Measurements from ENCODE around the gene MYO1D. TPM values are rescaled to one million over a fixed set of nuclear protein-coding genes. Genes with fewer than 3 reads are reported as not detected.

Gene MYO1D
- total RNA-seq, 1 donor from 2014 or later = 5.5 TPM

GRCh38 chr17:32464374-32464773 lies 412.6 kb downstream of the MYO1D start:
- no peak for DNase-seq
- intact Hi-C loops (cut with micrococcal nuclease) = loop anchor here (5.0 kb wide), 1 partner anchor 293 kb away; no protein-coding TSS in a partner anchor
- Histone ChIP-seq H3K9me3 (replicated peaks) (no peaks in the 10 kb centered on the region), H3K27ac (replicated peaks) (no peak overlapping the region), H3K4me1 (peaks cover 21% of the 10 kb centered on the region), H3K4me3 (no peak overlapping the region), H3K27me3 (ENCODE audit: low read depth) (no peaks in the 10 kb centered on the region), H3K36me3 (peaks cover 89% of the 10 kb centered on the region)
- TF ChIP-seq CTCF (IDR thresholded peaks at IDR 0.05; ENCODE audit: borderline replicate concordance) = no peak

GRCh38 chr17:32463304-32463703 lies 413.6 kb downstream of the MYO1D start:
- H3K27me3 ChIP-seq (ENCODE audit: low read depth) = no peaks in the 10 kb centered on the region
- DNase-seq = no peak
- H3K9me3 ChIP-seq (replicated peaks) = no peaks in the 10 kb centered on the region
- no peak overlapping the region for H3K4me3 ChIP-seq
- H3K27ac ChIP-seq (replicated peaks) = no peak overlapping the region
- peaks cover 15% of the 10 kb centered on the region for H3K4me1 ChIP-seq
- intact Hi-C loops (cut with micrococcal nuclease) = loop anchor here (5.0 kb wide), 1 partner anchor 294 kb away; no protein-coding TSS in a partner anchor
- peaks cover 90% of the 10 kb centered on the region for H3K36me3 ChIP-seq
- no peak for TF ChIP-seq CTCF (IDR thresholded peaks at IDR 0.05; ENCODE audit: borderline replicate concordance)

GRCh38 chr17:32461853-32462617 lies 414.9 kb downstream of the MYO1D start:
- Histone ChIP-seq H3K4me3 (no peak overlapping the region), H3K27me3 (ENCODE audit: low read depth) (no peaks in the 10 kb centered on the region), H3K9me3 (replicated peaks) (no peaks in the 10 kb centered on the region), H3K27ac (replicated peaks) (no peak overlapping the region), H3K36me3 (peaks cover 90% of the 10 kb centered on the region), H3K4me1 (peaks cover 18% of the 10 kb centered on the region)
- no peak for DNase-seq
- peak; percentile 58 for TF ChIP-seq CTCF (IDR thresholded peaks at IDR 0.05; ENCODE audit: borderline replicate concordance)
- intact Hi-C loops (cut with micrococcal nuclease) = loop anchor here (5.0 kb wide), 1 partner anchor 295 kb away; no protein-coding TSS in a partner anchor

GRCh38 chr17:32461498-32461852 lies 415.4 kb downstream of the MYO1D start:
- H3K4me3 ChIP-seq = no peak overlapping the region
- TF ChIP-seq CTCF (IDR thresholded peaks at IDR 0.05; ENCODE audit: borderline replicate concordance) = no peak
- peaks cover 90% of the 10 kb centered on the region for H3K36me3 ChIP-seq
- peaks cover 18% of the 10 kb centered on the region for H3K4me1 ChIP-seq
- intact Hi-C loops (cut with micrococcal nuclease) = loop anchor here (5.0 kb wide), 1 partner anchor 296 kb away; no protein-coding TSS in a partner anchor
- DNase-seq = no peak
- no peaks in the 10 kb centered on the region for H3K27me3 ChIP-seq (ENCODE audit: low read depth)
- no peaks in the 10 kb centered on the region for H3K9me3 ChIP-seq (replicated peaks)
- H3K27ac ChIP-seq (replicated peaks) = no peak overlapping the region

- peaks cover 91% of the 10 kb centered on the region for H3K36me3 ChIP-seq
Measured at GRCh38 chr17:32460054-32460453, 416.9 kb downstream of the MYO1D start.

More at GRCh38 chr17:32460054-32460453, 416.9 kb downstream of the MYO1D start:
- H3K9me3 ChIP-seq (replicated peaks) = no peaks in the 10 kb centered on the region
- intact Hi-C loops (cut with micrococcal nuclease) = loop anchor here (5.0 kb wide), 1 partner anchor 297 kb away; no protein-coding TSS in a partner anchor
- no peak for TF ChIP-seq CTCF (IDR thresholded peaks at IDR 0.05; ENCODE audit: borderline replicate concordance)
- H3K27ac ChIP-seq (replicated peaks) = no peak overlapping the region
- no peak for DNase-seq
- H3K4me3 ChIP-seq = no peak overlapping the region
- H3K4me1 ChIP-seq = peaks cover 18% of the 10 kb centered on the region
- H3K27me3 ChIP-seq (ENCODE audit: low read depth) = no peaks in the 10 kb centered on the region

Measured in left ventricle myocardium inferior (tissue), 1 donor.